ENCODE data around the gene WDR53. TPM values are rescaled to one million over a fixed set of nuclear protein-coding genes. Genes with fewer than 3 reads are reported as not detected.

WDR53 gene
- total and polyA plus RNA-seq, 9 of the 15 experiments (the other 6 are each of a cell fraction or from before 2014, with no cell fraction given), result 13.0 to 34.5 (median 20.9) TPM

DNA sequence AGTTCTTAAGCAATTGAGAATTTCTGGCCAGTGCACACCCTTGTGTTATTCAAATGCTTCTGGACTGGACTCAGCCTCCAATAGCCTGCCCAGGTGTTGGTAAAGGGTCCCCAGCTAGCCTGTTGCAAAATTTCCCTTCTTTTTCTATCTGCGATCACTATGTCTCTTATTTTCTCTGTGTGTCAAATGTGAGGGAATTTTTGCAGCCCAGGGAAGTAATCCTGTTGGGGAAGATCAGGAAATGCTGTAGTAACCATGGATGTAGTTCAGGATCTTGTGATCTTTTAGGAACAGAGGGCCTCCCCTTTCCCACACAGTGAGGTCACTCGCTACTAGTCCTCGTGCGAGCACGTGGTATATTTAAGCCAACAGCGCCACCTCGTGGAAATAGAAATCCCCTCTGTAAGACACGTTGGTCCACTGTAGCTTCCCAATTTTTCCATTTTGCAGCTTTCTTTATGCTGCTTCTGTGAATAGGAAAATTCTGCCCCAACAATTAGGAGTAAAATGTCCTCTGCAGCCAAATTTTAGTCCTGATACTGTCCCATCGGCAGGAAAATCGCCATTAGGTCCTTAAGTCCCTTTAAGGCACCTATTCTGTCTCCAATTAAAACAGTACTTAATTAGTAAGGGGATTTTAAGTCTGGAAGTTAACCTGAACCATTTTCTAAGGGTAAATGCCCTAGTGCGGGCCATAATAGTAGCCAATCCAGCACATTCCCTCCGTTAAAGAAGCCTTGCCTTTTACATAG is 49.2 kb downstream of the WDR53 start (continued):
- peak; percentile 80 for TF ChIP-seq USF1 (CRISPR knock-in tag; IDR thresholded peaks at IDR 0.05)
- no peak for TF ChIP-seq ZNF384 (IDR thresholded peaks at IDR 0.05; ENCODE audit: low read depth, low read length)
- TF ChIP-seq, protein P1, sequence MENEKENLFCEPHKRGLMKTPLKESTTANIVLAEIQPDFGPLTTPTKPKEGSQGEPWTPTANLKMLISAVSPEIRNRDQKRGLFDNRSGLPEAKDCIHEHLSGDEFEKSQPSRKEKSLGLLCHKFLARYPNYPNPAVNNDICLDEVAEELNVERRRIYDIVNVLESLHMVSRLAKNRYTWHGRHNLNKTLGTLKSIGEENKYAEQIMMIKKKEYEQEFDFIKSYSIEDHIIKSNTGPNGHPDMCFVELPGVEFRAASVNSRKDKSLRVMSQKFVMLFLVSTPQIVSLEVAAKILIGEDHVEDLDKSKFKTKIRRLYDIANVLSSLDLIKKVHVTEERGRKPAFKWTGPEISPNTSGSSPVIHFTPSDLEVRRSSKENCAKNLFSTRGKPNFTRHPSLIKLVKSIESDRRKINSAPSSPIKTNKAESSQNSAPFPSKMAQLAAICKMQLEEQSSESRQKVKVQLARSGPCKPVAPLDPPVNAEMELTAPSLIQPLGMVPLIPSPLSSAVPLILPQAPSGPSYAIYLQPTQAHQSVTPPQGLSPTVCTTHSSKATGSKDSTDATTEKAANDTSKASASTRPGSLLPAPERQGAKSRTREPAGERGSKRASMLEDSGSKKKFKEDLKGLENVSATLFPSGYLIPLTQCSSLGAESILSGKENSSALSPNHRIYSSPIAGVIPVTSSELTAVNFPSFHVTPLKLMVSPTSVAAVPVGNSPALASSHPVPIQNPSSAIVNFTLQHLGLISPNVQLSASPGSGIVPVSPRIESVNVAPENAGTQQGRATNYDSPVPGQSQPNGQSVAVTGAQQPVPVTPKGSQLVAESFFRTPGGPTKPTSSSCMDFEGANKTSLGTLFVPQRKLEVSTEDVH (IDR thresholded peaks at IDR 0.05; ENCODE audit: low read depth, partially characterized antibody), result no peak
- TF ChIP-seq BRF1 (IDR thresholded peaks at IDR 0.05; ENCODE audit: borderline replicate concordance, extremely low read depth, insufficient read length), result no peak
- peak; percentile 37; the same call in 1 of the 2 replicates for TF ChIP-seq TOE1 (IDR thresholded peaks at IDR 0.05; ENCODE audit: borderline replicate concordance)
- TF ChIP-seq TOE1 (CRISPR knock-in tag; IDR thresholded peaks at IDR 0.05; ENCODE audit: borderline replicate concordance, low read depth), result no peak
- TF ChIP-seq TBL1XR1 (IDR thresholded peaks at IDR 0.05; ENCODE audit: low read length in 2 of 2), result peak in 1 of 2 experiments; percentile 28; a peak in 1 of 4 replicates
- no peak for TF ChIP-seq NR4A1 (CRISPR knock-in tag; IDR thresholded peaks at IDR 0.05)
- no peak for TF ChIP-seq NR4A1 (tag; IDR thresholded peaks at IDR 0.05)
- TF ChIP-seq, protein P2, sequence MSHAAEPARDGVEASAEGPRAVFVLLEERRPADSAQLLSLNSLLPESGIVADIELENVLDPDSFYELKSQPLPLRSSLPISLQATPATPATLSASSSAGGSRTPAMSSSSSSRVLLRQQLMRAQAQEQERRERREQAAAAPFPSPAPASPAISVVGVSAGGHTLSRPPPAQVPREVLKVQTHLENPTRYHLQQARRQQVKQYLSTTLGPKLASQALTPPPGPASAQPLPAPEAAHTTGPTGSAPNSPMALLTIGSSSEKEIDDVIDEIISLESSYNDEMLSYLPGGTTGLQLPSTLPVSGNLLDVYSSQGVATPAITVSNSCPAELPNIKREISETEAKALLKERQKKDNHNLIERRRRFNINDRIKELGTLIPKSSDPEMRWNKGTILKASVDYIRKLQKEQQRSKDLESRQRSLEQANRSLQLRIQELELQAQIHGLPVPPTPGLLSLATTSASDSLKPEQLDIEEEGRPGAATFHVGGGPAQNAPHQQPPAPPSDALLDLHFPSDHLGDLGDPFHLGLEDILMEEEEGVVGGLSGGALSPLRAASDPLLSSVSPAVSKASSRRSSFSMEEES (CRISPR knock-in tag; IDR thresholded peaks at IDR 0.05), result peak; percentile 41
- peak; percentile 25; the same call in 1 of the 2 replicates for TF ChIP-seq CTBP1 (IDR thresholded peaks at IDR 0.05; ENCODE audit: borderline replicate concordance)
- TF ChIP-seq STAG1 (CRISPR knock-in tag; IDR thresholded peaks at IDR 0.05; ENCODE audit: borderline replicate concordance), result peak; percentile 91; the same call in 1 of the 2 replicates
- peak in 1 of 2 experiments; percentile 67; a peak in 1 of 4 replicates for TF ChIP-seq FOXA3 (CRISPR knock-in tag; conservative IDR thresholded peaks at IDR 0.05 in 1 of 2, IDR thresholded peaks at IDR 0.05 in 1 of 2)
- peak in 1 of 2 experiments; percentile 55; a peak in 1 of 4 replicates for TF ChIP-seq ARNT (IDR thresholded peaks at IDR 0.05)
- TF ChIP-seq BRD9 (IDR thresholded peaks at IDR 0.05; ENCODE audit: low read depth, partially characterized antibody), result peak; percentile 78
- TF ChIP-seq, protein P3, sequence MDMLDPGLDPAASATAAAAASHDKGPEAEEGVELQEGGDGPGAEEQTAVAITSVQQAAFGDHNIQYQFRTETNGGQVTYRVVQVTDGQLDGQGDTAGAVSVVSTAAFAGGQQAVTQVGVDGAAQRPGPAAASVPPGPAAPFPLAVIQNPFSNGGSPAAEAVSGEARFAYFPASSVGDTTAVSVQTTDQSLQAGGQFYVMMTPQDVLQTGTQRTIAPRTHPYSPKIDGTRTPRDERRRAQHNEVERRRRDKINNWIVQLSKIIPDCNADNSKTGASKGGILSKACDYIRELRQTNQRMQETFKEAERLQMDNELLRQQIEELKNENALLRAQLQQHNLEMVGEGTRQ (CRISPR knock-in tag; IDR thresholded peaks at IDR 0.05), result no peak
- no peak for TF ChIP-seq ZNF253 (CRISPR knock-in tag; conservative IDR thresholded peaks at IDR 0.05)
- TF ChIP-seq EP300 (IDR thresholded peaks at IDR 0.05; ENCODE audit: low read length), result 0 out of 2 replicates have a peak, but pooled peaks have one; percentile 37
- TF ChIP-seq CREM (IDR thresholded peaks at IDR 0.05; ENCODE audit: low read depth), result peak; percentile 89
- 0 out of 2 replicates have a peak, but pooled peaks have one; percentile 30 for TF ChIP-seq XRCC5 (IDR thresholded peaks at IDR 0.05; ENCODE audit: low read depth, low read length)
- peak in 1 of 2 experiments; percentile 56; a peak in 2 of 4 replicates for TF ChIP-seq MAZ (CRISPR knock-in tag; conservative IDR thresholded peaks at IDR 0.05 in 1 of 2, IDR thresholded peaks at IDR 0.05 in 1 of 2)
- TF ChIP-seq ZC3H8 (IDR thresholded peaks at IDR 0.05), result no peak
